Measurements from ENCODE around the gene VAPA.

VAPA gene

GRCh38 chr18:9915291-9916076 is 1.7 kb downstream of the VAPA start:
- DNase-seq = no peak

DNA sequence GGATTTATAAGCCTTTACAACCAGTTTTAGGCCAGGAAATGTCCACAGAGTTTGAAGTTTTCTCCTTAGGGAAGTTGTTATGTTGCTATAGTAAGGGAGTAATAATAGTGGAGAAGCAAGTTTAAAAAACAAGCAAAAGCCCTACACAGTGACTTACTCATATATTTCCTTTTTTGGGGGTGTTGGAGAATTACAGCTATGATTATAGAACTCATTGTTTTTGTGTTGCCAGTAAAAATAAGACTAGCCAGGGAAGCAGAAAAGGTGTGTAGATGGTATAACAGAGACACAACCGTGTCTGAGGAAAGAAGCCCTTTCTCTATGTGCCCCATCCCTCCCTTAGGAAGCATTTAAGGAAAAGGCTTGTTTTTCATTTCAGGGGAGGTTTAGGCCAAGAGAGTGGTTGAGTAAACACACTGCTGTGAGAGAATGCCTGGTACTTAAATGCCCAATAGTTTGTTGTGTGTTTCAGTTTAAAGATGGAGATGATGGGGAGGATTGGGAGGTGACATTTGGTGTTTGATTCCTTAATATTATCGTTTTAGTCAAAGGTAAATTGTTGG is 2.3 kb downstream of the VAPA start:
- DNase-seq = no peak

GRCh38 chr18:9916808-9917207 is 3.0 kb downstream of the VAPA start:
- DNase-seq = no peak

- DNase-seq = no peak
Measured at GRCh38 chr18:9918016-9918680, 4.3 kb downstream of the VAPA start.

GRCh38 chr18:9919564-9920232 is 5.9 kb downstream of the VAPA start:
- no peak for DNase-seq

GRCh38 chr18:9922592-9923311 is 8.9 kb downstream of the VAPA start:
- DNase-seq = no peak

- no peak for DNase-seq
Measured at GRCh38 chr18:9924371-9924943, 10.6 kb downstream of the VAPA start.

DNA sequence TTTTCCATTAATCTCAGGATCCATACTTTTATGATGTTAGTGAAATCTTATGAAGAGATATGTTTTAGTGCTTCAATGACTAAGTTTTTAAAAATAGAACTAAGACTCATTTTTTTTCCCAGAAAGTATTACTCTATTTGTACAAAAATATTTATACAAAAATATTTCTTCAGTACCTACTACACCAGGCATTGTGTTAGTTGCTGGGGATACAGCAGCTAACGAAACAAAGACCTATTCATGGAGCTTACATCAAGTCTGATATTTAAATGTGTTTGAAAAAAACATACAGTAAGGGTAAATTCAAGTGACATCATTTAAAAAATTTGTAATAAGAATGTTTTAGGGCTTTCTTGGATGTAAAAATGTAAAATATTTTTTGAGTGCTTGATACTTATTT is 11.6 kb downstream of the VAPA start:
- no peak for DNase-seq

DNA sequence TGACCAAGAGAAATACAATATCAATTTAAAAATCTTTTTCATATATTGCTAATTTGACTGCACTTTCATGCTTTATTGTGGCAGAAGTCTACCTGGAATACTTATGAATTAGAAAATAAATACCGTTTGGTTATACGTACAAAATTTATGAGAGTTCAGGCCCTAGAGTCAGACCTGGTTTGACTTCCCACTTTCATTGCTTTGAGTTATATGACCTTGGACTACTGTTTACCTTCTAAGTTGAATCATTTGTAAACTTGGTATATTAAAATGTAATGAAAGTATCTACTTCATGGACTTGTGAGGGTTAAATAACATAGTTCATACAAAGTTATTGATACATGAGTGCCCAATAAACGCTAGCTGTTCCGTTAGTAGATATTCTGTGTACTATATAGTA is 12.0 kb downstream of the VAPA start:
- no peak for DNase-seq

GRCh38 chr18:9926223-9926894 is 12.5 kb downstream of the VAPA start:
- no peak for DNase-seq

GRCh38 chr18:9926977-9927376 is 13.2 kb downstream of the VAPA start:
- no peak for DNase-seq

DNA sequence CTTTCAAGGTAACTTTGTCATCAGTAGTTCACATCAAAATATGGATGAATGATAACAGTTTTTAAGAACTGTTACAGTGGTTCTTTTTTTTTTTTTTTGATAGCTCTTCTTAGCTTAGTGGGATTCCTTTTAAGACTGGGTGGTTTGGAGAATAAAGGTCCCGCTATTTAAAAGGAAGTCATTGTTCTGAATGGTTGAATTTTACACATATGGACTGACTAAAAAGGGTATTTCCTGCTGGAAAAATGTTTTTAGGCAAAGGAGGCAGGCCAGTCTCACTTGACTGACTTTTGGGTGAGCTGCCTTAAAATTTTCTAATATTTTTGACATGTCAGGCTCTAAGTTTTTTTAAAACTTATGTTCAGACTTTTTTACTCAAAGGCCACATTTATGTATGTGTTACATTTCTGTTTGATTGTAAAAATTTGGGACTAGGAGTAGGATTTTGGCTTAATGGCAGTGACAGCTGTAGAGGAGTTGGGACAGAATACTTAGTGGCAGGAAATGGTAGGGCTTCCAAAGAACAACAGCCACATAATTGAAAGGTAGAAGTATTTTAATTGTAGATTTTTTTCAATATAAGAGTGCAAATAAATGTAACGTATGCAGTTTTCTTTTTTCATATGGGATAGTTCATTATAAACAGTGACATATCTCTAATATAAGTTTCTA is 13.7 kb downstream of the VAPA start:
- no peak for DNase-seq

DNA sequence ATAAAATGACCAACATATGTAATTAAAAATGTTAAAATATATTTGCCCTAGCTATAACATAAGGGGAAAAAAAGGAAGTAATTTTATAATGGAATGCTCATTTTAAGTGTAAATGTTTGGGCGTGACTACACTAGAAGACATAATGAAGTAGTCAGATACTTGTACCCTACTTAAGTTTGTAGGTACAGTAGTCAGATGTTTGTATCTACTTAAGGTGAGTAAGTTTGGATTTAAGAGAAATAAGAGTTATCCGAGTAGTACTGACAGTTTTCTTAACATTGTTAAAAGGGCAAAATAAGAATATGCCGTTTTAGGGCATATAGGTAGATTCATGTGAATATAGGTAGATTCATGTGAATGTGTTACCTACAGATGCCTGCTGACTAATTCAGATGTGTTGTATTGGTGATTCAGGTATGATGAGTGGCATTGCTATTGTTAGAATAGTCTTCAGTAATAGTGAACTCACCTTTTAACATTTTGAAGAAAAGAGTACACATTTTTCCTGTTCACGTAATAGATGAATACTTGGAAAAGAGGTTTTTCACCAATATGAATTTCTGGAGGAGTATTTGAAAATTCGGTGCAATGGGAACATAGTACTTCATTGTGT is 14.9 kb downstream of the VAPA start:
- DNase-seq = no peak

- no peak for DNase-seq
Measured at GRCh38 chr18:9930299-9930884, 16.6 kb downstream of the VAPA start.

DNA sequence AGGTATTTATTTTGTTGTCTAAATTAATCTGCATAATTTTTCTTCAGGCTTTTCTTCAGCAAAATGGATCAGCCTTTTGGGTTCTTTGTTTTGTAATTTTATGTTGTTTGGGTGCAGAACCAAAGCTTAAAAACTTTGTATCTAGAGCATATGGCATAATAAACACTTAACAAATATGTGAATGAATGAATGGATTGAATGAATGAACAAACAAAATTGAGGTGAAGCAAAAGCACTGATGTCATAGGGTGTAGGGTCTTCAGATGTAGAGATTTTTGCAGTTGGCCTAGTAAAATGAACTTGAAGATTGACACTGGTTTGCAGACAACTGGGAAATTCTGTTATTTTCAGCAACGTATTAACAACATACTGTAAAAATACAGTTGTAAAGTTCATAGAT is 17.3 kb downstream of the VAPA start:
- DNase-seq = no peak

GRCh38 chr18:9931678-9932077 is 17.9 kb downstream of the VAPA start:
- DNase-seq = no peak

DNA sequence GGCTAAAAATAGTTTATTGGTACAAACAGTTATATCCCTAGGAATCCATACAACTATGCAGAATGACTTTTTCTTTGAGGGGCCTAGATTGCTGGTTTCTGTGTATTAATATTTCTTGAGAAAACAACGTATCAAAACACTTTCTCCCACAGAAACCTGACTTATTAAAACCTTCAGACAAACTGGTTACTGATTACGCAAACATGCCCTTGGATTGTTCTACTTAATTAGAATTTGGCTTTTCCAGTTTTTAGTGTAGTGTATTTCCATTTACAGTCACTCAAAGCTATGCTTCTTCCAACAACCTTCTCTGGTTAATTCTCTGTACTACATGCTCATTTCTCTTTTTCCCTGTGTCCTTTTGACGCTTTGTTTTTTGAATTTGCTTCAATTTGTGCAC is 20.0 kb downstream of the VAPA start:
- DNase-seq = no peak

DNA sequence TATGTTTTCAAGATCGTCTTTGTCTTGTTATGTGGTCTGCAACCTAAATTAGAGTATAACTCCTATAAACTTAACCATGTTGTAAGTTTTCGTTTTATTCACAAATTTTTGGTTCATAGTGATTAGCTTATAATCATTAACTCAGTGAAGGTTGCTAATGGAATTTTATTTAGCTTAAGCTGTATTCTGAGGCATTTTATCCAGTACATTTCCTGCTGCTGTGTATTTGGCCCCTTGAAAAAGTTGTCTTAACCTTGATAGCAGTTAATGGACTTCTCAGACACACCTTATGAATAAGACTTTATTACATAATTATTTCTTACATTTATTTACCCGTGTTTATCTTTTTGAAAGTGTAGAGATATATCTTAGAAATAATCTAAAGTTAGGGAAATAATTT is 20.5 kb downstream of the VAPA start:
- DNase-seq = no peak

DNA sequence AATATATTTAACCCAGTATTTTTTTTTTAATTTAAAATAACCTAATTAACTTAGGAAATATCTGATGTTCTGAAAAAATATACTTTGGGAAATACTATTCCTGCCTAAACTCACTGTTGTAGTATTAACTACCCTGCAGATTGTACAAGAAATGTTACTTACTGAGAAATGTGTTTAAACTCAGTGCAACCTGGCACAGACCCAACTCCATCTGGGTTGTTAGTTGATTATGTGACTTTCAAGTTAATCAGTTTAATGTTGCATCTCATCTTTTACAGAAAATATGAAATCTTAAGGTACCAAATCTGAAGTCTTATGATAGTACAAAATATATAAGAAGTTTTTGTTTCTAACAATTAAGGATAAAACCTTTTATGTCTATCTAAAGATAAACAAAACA is 27.3 kb downstream of the VAPA start:
- DNase-seq = no peak

- DNase-seq = no peak
Measured at GRCh38 chr18:9941660-9942059, 27.8 kb downstream of the VAPA start.

GRCh38 chr18:9943311-9943710 is 29.5 kb downstream of the VAPA start:
- DNase-seq = no peak

Measured in right forelimb (tissue), 1 donor.